Mesothelial cell of epicardium (in vitro differentiated cells): ENCODE data around the gene CAPN10. TPM values are rescaled to one million over a fixed set of nuclear protein-coding genes. Genes with fewer than 3 reads are reported as not detected.
"Not testable (repeated sequence)": the region's sequence is repeated elsewhere in the genome, so short reads cannot be mapped to it uniquely, and the experiment has no call there.

Source experiments
- DNase-seq, 2 experiments: peaks; one replicate each; pipeline ENCODE4 v3.0.0; 2021; ENCODE audit warnings: low spot score in 2 of 2; ENCODE audit not compliant: unreplicated experiment in 2 of 2
- H3K27ac Mint-ChIP-seq: 2 replicates; pipeline ENCODE4 v1.8.0; 2021; ENCODE audit warnings: mixed read lengths
- H3K27me3 Mint-ChIP-seq: 2 replicates; pipeline ENCODE4 v1.8.0; 2021; ENCODE audit warnings: low read depth, mixed read lengths
- H3K36me3 Mint-ChIP-seq: 2 replicates; pipeline ENCODE4 v1.8.0; 2021; ENCODE audit warnings: mixed read lengths
- H3K4me1 Mint-ChIP-seq: 2 replicates; pipeline ENCODE4 v1.8.0; 2021; ENCODE audit warnings: mixed read lengths
- H3K4me3 Mint-ChIP-seq: 2 replicates; pipeline ENCODE4 v1.8.0; 2021; ENCODE audit warnings: mild to moderate bottlenecking, moderate library complexity, mixed read lengths
- H3K9me3 Mint-ChIP-seq: 2 replicates; pipeline ENCODE4 v1.8.0; 2021; ENCODE audit warnings: mixed read lengths
- total RNA-seq: library from RNA; stranded (reverse); gene quantifications from 3 replicates; pipeline ENCODE4 v1.2.1, GENCODE V29; 2021
- TF ChIP-seq, protein P1 (sequence below): fragments of 200-600 bp; sonication (generic); IDR thresholded peaks from one replicate; pipeline ENCODE4 v1.5.0; 2021; ENCODE audit warnings: antibody characterized with exemption; ENCODE audit not compliant: unreplicated experiment

The CAPN10 gene, protein sequence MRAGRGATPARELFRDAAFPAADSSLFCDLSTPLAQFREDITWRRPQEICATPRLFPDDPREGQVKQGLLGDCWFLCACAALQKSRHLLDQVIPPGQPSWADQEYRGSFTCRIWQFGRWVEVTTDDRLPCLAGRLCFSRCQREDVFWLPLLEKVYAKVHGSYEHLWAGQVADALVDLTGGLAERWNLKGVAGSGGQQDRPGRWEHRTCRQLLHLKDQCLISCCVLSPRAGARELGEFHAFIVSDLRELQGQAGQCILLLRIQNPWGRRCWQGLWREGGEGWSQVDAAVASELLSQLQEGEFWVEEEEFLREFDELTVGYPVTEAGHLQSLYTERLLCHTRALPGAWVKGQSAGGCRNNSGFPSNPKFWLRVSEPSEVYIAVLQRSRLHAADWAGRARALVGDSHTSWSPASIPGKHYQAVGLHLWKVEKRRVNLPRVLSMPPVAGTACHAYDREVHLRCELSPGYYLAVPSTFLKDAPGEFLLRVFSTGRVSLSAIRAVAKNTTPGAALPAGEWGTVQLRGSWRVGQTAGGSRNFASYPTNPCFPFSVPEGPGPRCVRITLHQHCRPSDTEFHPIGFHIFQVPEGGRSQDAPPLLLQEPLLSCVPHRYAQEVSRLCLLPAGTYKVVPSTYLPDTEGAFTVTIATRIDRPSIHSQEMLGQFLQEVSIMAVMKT
- 58.3 to 60.3 TPM (median 58.6 TPM) in 3 replicates for total RNA-seq

DNA sequence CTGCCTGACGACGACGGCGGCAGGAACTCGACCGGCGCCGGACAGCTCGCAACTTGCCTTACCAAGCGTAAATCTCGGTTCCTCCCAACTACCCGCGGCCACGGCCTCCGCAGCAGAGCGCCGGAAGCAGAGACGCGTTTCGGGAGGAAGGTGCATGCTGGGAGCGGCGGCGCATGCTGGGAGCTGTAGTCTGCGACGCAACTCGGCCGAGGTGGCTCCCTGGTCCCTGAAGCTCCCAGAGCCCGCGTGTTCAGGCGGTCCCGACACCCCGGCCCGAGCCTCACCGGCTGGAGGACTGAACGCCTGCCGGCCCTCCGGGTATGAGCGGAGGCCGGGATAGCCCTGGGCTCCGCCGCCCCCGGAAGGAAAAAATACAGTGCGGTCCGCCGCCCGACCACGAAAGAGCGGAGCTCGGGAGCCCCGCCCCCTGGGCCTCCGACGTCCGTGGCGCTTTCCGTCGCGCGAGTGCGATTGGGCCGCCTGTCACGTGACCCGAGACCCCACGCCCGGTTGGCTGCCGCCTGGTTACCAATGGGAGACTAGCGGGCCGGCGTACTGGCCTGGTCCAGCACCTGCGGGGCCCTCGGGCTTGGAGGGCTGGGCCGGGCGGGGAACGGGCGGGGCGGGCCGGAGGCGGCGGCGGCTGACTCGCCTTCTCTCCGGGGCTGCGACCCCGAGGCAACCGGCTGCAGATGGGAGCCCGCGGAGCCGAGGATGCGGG, at the start of gene CAPN10:
Gene CAPN10, plus strand, starts transcription at position 537 of the 721 bp plus-strand sequence. Its CDS starts 178 bp downstream, at position 715.
- Mint-ChIP-seq H3K4me1 (peaks cover 31% of the 10 kb centered on the region), H3K27me3 (no peaks in the 10 kb centered on the region), H3K27ac (peak within 1 kb of the TSS; percentile 96), H3K36me3 (peaks cover 11% of the 10 kb centered on the region), H3K4me3 (peak within 1 kb of the TSS; percentile 95), H3K9me3 (peaks cover 6% of the 10 kb centered on the region)
- peak; percentile 96 to 98 for DNase-seq
- TF ChIP-seq, protein P1, sequence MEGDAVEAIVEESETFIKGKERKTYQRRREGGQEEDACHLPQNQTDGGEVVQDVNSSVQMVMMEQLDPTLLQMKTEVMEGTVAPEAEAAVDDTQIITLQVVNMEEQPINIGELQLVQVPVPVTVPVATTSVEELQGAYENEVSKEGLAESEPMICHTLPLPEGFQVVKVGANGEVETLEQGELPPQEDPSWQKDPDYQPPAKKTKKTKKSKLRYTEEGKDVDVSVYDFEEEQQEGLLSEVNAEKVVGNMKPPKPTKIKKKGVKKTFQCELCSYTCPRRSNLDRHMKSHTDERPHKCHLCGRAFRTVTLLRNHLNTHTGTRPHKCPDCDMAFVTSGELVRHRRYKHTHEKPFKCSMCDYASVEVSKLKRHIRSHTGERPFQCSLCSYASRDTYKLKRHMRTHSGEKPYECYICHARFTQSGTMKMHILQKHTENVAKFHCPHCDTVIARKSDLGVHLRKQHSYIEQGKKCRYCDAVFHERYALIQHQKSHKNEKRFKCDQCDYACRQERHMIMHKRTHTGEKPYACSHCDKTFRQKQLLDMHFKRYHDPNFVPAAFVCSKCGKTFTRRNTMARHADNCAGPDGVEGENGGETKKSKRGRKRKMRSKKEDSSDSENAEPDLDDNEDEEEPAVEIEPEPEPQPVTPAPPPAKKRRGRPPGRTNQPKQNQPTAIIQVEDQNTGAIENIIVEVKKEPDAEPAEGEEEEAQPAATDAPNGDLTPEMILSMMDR, result no peak

DNA sequence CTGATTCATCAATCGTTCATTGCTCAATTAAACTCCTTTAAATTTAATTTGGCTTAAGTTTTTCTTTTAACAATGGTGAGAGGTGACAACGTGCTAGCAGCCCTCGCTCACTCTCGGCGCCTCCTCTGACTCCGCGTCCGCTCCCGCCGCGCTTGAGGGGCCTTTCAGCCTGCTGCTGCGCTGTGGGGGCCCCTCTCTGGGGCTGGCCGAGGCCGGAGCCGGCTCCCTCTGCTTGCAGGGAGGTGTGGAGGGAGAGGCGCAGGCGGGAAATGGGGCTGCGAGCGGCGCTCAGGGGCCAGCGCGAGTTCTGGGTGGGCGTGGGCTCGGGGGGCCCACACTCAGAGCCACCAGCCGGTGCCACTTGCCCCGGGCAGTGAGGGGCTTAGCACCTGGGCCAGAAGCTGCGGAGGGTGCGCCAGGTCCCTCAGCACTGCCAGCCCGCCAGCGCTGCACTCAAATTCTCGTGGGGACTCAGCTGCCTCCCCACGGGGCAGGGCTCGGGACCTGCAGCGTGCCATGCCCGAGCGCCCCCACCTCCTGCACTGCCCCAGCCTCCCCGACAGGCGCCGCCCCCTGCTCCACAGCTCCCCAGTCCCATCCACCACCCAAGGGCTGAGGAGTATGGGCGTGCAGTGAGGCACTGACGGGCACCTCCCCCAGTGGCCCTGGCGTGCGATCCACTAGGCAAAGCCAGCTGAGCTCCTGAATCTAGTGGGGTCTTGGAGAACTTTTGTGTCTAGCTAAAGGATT, 48.3 kb upstream of the CAPN10 start:
- Mint-ChIP-seq H3K27me3 (no peaks in the 10 kb centered on the region), H3K36me3 (peaks cover 43% of the 10 kb centered on the region), H3K4me1 (no peaks in the 10 kb centered on the region), H3K9me3 (peaks cover 19% of the 10 kb centered on the region), H3K4me3 (no peak overlapping the region), H3K27ac (no peak overlapping the region)
- TF ChIP-seq, protein P1, result no peak
- no peak for DNase-seq

DNA sequence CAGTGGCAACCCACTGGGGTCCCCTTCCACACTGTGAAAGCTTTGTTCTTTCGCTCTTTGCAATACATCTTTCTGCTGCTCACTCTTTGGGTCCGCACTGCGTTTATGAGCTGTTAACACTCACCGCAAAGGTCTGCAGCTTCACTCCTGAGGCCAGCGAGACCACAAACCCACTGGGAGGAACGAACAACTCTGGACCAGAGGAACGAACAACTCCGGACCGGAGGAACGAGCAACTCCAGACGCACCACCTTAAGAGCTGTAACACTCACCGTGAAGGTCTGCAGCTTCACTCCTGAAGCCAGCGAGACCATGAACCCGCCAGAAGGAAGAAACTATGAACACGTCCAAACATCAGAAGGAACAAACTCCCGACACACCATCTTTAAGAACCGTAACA, 47.4 kb upstream of the CAPN10 start:
- Mint-ChIP-seq H3K9me3 (peaks cover 18% of the 10 kb centered on the region), H3K36me3 (peaks cover 39% of the 10 kb centered on the region)
- not testable (repeated sequence) for DNase-seq, H3K27me3 Mint-ChIP-seq, H3K4me3 Mint-ChIP-seq, H3K4me1 Mint-ChIP-seq, H3K27ac Mint-ChIP-seq

DNA sequence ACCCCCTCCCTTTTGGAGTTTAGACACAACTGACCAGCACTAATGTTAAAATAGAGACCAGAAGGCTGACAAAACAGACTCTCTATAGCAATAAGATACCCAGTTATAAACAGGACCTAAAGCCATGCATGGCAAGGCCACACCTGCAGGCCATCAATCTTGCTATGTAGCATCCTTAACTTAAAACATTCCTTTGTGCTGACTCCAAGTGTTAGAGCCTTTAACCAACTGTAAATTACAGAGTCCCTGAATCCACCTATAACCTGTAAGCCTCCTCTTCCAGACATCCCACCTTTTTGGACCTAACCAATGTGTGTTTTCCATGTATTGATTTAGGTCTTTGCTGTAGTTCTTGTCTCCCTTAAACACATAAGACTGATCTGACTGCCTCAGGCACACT, 46.6 kb upstream of the CAPN10 start:
- Mint-ChIP-seq H3K27me3 (no peaks in the 10 kb centered on the region), H3K9me3 (peaks cover 20% of the 10 kb centered on the region), H3K4me3 (no peak overlapping the region), H3K36me3 (peaks cover 38% of the 10 kb centered on the region), H3K27ac (no peak overlapping the region), H3K4me1 (no peaks in the 10 kb centered on the region)
- DNase-seq, result no peak
- TF ChIP-seq, protein P1, result no peak

DNA sequence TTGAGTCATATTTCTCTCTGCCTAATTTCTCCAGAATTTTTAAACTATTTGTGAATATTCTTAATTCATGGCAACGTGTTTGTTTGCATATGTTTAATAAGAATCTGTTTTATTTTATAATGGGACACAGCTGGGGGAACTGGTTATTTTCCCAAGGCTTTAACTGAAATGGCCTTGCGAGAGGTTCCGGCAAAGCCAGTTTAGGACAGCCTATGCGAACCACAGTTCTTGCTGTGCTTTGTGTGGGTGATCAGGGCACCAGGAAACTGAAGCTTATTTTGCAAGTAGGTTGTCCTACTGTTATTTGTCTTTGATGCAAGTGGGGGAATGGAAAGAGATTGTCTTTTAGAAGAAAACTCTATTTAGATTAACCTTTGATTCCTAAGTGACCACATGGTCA, 35.2 kb upstream of the CAPN10 start:
- H3K4me3 Mint-ChIP-seq, result no peak overlapping the region
- H3K4me1 Mint-ChIP-seq, result peaks cover 1% of the 10 kb centered on the region

More for the DNA sequence above, 35.2 kb upstream of the CAPN10 start:
- Mint-ChIP-seq H3K27me3 (no peaks in the 10 kb centered on the region), H3K36me3 (peaks cover 29% of the 10 kb centered on the region), H3K9me3 (peaks cover 20% of the 10 kb centered on the region), H3K27ac (no peak overlapping the region)
- TF ChIP-seq, protein P1, result no peak
- DNase-seq, result no peak
